Ecto neural progenitor cell (in vitro differentiated cells): ENCODE results near the gene IPMK.
"Not testable (repeated sequence)": the region's sequence is repeated elsewhere in the genome, so short reads cannot be mapped to it uniquely, and the experiment has no call there.

ENCODE experiments used
- DNase-seq: peaks from one replicate; pipeline ENCODE4 v3.0.0-alpha.2; 2018; ENCODE audit warnings: low spot score

IPMK gene

DNA sequence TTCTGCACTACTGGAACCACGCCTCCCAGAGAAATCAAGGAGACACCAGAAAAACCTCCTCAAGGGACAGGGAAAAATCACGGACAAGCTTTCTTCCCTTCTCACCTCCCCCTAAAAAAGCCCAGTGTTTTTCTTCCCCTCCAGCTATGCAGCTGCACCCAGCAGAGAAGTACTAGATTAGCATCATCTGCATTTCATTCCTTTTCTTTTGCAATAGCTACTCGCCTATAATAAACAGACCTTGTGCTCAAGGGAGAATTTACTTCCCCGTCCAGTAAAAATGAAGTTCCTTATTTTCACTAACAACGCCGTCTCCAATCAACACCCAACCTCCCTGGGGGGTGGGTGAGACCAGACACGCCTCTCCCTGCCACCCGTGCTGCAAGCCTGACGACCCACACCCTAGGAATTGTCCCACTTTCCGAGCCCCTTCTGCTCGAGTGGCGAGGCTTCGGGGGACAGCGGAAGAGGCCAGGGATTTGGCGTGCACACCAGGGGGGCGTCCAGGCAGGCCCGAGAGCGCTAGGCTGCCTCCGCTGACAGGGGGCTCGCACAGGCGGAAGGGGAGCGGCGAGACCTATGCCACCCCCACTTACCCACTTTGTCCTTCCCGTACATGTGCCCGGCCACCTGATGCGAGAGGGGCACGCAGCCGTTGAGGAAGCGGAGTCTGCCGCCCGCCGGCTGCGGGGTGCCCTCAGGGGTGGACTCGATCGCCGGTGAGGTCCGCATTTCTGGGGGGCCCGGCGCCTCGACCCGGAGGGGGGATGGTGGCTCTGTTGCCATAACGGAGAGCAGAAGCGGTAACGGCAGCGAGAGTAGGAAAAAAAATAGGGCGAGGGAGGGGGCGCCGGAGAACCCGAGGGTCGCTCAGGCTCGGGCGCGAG is 625 bp downstream of the IPMK start:
- peak; percentile 68 for DNase-seq

GRCh38 chr10:58266003-58266825 is 1.5 kb downstream of the IPMK start:
- DNase-seq, result no peak

DNA sequence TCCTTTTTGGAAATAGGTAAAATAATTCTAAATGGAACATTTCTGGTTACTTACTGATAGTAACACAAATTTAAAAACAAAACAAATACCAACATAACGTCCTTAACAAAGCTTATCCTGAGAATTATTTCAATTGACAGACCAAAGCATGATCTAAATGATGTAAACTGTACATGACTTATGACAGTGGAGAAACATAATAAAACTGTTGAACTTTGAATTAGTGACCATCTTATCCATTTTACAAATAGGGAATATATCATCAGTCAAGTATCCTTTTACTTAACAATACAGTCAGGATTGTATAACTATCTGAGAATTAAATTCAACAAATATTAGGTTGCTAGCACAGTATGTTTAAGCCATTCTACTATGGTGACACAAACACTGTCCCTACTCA is 2.4 kb downstream of the IPMK start:
- DNase-seq, result no peak

- no peak for DNase-seq
Measured at GRCh38 chr10:58264780-58265179, 2.9 kb downstream of the IPMK start.

DNA sequence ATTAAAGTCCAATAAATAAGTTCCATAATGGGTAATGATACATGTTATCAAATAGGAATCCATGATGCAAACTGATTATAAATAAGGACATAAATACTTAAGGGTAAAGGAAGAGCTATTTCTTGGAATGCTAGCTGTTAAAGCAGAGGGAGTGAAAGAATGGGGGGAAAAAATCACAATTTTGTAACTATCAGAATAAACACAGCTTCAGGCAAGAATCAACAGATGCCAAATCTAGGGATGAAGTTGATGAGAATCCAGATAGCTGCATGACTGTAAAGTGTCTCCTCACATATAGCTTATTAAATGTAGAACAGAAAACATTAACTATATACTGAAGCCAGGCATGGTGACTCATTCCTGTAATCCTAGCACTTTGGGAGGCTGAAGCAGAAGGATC is 4.9 kb downstream of the IPMK start:
- no peak for DNase-seq

DNA sequence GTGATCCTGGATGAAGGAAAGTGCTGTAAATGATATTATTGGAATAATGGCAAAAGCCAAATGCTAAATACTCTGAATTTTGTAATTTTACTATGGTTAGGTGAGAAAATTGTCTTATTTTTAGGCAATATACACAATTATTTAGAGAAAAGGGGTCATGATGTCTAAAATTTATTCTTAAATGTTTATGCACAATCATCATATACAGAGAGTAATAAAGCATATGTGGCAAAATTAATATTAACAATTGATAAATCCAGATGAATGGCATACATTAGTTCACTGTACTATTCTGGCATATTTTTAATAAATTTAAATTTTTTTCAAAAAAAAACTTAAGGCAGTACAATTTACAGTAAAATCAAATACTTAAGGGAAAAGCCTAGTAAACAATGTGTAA is 7.4 kb downstream of the IPMK start:
- DNase-seq, result no peak

DNA sequence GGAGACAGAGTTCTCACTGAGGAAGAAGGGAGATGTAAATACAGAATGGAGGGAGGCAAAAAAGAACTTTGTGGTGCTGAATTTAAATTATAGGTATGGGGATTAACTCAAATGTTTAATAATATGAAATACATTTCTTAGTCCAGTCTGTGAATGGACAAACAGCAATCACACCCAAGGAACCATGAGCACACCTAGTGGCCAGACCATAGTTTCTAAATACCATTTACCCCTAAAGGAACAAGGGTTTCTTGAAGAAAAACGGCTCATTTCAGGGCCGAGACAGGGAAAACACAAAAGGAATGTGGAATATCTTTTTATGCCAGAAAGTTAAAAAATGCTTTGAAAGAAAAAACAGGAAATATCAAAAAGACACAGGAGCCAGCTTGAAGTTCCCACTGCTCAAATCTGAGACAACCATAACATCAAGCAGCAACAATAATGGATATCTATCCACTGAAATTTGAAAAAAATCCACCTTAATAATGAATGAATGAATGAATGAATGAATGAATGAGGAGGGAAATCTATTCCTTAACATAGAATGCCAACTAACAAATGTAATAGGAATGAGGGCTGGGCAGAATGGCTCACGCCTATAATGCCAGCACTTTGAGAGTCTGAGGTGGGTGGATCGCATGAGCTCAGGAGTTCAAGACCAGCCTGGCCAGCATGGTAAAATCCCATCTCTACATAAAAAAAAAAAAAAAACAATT is 8.6 kb downstream of the IPMK start:
- DNase-seq, result no peak

- not testable (repeated sequence) for DNase-seq
Measured at GRCh38 chr10:58256013-58256780, 11.5 kb downstream of the IPMK start.

GRCh38 chr10:58254644-58255043 is 13.1 kb downstream of the IPMK start:
- DNase-seq, result no peak

- DNase-seq, result no peak
Measured at GRCh38 chr10:58253184-58253583, 14.5 kb downstream of the IPMK start.

DNA sequence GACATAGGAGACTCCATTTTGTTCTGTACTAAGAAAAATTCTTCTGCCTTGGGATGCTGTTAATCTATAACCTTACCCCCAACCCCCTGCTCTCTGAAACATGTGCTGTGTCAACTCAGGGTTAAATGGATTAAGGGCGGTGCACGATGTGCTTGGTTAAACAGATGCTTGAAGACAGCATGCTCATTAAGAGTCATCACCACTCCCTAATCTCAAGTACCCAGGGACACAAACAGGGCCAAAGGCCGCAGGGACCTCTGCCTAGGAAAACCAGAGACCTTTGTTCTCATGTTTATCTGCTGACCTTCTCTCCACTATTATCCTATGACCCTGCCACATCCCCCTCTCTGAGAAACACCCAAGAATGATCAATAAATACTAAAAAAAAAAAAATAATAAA is 23.0 kb downstream of the IPMK start:
- DNase-seq, result not testable (repeated sequence)

GRCh38 chr10:58244242-58244641 is 23.5 kb downstream of the IPMK start:
- not testable (repeated sequence) for DNase-seq

- not testable (repeated sequence) for DNase-seq
Measured at GRCh38 chr10:58243801-58244200, 23.9 kb downstream of the IPMK start.

DNA sequence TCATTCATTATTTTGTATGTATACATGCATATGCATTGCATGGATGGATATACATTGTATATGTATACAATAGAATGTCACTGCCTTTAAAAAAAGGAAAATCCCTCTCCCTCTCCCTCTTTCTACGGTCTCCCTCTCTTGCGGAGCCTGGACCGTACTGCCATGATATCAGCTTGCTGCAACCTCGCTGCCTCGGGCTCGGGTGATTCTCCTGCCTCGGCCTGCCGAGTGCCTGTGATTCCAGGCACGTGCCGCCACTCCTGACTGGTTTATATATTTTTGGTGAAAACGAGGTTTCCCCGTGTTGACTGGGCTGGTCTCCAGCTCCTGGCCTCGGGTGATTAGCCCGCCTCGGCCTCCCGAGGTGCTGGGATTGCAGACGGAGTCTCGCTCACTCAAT is 24.4 kb downstream of the IPMK start:
- DNase-seq, result no peak

- DNase-seq, result no peak
Measured at GRCh38 chr10:58241346-58241745, 26.3 kb downstream of the IPMK start.

DNA sequence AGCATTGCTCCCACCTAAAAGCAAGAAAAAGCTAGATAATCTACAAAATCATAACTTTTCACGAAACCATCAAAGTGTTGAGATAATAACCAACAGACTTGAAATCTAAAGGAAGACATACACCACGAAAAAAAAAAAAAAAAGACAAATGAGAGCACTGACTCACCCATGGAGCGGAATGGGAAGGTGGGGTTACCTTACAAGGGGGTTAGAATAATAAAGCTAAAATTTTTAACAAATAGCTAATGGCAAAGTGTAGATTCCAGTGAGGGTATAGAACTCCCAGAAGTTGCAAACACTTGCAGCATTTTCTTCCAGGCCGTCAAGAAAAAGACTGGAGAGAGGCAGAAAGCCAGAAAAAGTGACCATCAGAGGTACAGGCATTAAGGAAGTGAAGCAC is 27.2 kb downstream of the IPMK start:
- DNase-seq, result no peak

DNA sequence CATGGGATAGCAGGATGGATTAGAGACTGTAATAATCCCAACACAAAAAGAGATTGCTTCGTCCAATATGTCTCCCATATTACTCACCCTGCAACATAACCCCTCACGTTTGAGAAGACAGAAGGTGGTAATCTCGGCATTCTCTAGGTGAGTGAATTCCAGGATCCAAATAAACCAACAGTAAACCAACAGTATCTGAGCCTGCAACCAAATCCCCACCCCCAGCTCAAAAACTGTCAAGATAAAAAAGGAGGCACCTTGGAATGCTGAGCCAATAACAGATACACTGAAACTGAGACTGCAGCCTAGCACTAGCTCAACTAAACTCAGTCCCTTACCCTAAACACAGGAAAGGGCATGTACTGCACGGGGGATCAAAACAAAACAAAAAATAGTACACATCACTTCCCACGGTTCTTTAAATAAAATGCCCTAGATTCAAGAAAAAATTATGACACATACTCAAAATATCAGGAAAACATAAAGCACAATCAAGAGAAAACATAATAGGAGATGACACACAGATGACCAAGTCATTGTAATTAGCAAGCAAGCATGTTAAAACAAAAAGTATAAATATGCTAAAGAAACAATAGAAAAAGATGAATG is 28.0 kb downstream of the IPMK start:
- DNase-seq, result no peak

DNA sequence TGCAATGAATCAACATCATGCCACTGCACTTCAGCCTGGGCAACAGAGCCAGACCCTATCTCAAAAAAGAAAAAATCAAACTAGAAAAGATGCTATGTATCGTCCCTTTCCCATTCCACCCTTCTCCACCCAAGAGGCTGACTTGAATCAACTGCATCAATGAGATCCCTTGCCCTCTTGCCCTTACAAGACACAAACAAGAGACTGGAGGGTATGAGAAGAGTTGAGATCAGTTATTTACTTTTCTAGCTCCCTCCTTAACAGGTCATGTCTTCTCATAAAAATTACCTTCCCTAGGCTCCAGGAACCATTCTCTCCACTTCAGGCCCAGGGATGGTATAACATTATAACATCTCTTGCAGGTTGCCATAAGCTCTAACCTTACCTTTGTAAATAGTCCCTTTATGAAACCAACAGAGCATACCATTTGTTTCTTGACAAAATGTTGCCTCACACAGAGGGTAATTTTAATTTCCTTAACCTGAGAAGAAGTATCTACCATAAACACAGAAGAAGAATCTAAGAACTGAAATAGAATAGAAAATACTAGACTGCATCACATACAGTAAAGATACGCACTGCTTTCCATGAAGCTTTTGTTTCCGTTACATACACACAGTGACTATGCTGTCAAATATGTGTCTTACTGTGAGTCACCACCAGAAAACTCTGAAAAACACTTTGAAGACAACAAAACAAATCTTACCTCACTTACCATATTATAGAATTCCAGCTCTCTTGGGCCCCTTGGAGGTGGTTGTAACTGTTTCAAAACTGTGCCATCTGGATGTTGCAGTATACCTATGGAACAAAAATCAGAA is 30.5 kb downstream of the IPMK start:
- no peak for DNase-seq

GRCh38 chr10:58229856-58230255 is 37.8 kb downstream of the IPMK start:
- not testable (repeated sequence) for DNase-seq

DNA sequence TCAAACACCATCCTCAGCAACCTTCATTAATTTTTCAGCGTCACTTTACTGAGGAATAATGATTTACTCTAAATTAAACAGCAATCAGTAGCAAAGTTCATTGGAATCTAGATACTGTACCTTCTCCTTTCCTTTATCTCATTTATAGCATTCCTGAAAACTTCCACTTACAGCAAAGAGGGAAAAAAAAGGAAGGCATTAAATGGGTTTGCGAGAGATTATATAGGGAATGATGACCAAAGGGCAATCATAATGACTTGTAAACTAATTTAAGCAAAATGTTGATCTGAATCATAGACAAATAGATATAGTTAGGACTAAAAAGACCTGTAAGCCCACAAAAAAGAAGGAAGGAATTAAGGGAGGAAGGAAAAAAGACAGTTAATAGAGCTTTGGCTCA is 42.0 kb downstream of the IPMK start:
- no peak for DNase-seq
